T1000 (cell line): ENCODE data around the gene DENND11.
A peak's percentile ranks its signal among the peaks of the same experiment; 100 is the strongest.

Experiments used
- DNase-seq: peaks from one replicate; lab custom pipeline; 2025; ENCODE audit warnings: mixed read lengths; lab: John Stamatoyannopoulos, UW

DENND11 gene, protein sequence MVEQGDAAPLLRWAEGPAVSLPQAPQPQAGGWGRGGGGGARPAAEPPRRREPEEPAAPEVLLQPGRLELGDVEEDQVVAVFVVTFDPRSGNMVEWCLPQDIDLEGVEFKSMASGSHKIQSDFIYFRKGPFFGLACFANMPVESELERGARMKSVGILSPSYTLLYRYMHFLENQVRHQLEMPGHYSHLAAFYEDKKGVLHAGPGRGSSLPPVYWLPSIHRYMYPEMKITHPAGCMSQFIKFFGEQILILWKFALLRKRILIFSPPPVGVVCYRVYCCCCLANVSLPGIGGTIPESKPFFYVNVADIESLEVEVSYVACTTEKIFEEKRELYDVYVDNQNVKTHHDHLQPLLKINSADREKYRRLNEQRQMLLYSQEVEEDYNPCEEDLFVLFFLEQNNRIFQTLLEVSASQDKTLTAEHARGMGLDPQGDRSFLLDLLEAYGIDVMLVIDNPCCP

DNA sequence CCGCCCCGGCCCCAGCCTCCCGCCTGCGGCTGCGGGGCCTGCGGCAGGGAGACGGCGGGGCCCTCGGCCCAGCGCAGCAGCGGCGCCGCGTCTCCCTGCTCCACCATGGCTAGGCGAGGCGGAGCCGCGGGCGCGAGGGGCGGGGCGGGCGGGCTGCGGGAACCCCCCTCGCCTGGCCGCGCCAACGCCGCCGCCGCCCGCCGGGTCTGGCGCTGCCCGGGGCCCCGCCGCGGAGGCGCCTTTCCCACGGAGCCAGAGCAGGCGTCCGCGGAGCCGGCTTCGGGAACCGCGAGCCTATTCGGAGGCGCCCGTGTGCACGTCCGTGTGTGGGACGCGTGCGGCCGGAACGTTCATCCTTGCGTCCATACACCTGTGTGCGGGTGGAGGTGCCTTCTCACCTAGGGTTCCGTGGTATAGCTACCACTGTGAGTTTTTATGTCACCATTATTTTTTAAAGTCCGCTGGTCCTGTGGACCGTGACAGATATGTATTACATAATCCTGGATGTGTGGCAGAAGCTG, at the start of gene DENND11:
TSS of gene DENND11 (minus strand) at position 120 of the 521 bp plus-strand sequence. CDS start at position 107, 13 bp downstream.
- DNase-seq = no peak

DNA sequence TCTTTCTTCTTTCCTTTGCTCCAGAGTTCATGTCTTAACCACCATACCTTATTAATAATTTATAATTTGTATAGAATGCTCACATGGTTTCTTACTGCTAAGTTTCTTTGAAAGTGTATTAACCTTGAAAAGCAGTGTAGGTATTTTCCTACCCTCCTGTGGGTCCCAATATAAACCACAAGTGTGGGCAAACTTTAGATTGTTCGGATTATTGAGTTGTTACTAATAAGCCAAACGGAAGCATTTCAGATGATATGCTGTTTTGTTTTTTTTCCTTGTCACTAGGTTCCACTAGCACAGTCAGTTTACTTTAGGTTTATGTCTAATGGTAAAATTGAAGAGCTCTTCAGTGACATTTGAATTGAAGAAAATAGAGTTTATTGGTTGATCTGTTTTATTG, 46.4 kb upstream of the DENND11 start:
- no peak for DNase-seq

DNA sequence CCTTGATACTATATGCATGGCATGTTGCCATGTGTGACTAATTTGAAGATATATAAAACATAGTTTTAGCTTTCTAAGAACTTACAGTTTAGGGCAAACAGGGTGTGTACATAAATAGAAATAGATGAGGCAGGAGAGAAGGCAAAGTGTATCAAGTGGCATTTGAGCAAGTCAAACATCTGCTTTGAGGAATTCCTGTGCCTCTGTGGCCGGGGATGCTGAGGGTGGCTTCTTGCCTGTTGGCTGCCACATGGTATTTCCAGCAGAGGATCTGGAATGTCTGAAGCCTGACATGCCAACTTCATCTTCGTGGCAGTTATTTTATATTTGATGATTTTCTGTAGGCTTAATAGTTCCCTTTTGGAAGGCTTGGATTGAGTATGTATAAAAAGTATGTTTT, 42.2 kb upstream of the DENND11 start:
- DNase-seq = no peak

DNA sequence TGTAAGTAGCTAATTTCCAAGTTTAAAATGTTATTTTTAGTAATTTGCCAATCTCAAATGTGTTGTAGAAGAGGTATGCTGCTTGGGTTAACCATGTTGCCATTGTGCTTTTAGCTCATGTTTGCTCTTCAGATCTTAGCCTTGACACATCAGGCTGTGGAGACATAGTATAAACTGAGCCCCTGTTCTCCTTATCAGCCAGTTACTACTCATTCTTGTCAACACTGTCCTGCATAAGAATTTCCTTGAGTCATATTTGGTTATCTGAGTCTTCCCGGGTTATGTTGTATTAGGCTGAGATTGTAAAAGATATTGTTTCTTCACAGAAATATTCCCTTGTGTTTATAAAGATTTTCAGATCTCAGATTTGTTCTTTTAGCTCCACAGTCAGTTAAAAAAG, 40.3 kb upstream of the DENND11 start:
- DNase-seq = no peak

DNA sequence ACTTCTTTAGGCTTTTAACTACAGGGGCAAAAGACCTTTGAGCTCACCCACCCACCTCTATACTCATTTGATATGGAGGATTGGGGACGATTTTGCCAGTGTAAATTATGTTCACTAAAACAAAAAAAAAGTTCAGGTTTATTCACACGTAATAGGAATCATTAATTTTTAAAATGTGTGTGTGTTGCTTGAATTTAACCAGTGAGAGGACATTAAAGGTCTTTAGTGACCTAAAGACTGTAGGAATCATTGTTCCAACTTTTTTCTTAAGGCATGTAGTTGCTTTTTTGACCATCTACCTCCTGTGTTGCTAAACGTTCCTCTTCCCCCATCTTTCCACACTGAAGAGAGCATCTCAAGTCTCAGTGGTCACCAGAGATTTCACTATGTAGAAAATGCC, 37.3 kb upstream of the DENND11 start:
- DNase-seq = no peak

DNA sequence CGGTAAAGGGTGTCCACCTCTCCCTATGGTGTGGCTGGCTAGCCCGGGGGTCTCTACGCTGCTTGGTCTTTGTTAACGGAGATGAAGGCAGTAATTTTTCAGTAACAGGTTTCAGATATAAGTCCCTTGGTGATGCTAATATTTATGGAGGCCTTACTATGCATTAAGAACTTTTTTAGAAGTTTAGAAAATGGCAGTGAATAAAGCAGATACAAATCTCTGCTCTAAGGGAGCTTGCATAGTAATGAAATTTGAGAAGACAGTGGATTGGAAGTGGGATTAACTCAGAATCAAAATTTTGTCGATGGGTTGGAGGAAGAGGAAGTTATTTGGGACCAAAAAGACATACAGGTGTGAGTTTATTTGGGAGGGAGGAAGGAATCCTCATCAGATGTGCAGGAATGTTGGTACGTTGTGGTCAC, 36.6 kb upstream of the DENND11 start:
- DNase-seq = no peak

DNA sequence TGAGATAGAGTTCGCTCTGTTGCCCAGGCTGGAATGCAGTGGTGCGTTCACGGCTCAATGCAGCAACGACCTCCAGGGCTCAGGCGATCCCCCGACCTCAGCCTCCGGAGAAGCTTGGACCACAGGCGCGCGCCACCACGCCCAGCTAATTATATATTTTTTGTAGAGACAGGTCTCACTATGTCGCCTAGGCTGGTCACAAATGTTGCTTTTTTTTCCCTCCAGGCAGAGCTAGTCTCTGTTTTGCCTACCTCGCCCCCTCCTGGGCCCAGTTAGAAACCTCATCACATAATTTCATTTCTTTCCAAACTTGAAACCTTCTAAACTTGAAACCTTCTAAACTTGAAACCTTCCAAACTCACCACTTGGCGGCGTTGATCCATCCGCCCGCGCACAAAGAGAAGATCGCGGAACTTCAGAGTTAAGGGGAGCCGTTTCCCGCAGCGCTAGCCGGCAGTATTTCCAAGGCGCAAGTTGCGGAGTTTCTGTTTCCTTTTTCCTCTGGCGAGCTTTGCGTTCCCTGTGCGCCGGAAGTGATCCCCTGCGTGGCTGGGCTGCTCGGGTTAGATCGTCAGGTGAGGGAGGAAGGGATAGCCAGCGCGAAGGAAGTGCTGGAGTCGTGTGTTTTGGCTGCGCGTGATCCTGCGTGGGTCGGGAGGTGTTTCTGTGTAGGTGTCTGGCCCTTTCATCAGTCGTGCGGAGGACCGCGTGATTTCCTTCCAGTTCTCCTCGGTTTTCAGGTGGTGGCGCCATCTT, 36.0 kb upstream of the DENND11 start, which contains the start of gene SSBP1:
TSS of gene SSBP1 (plus strand) at position 523 of the 756 bp plus-strand sequence. CDS start 809 bp downstream, outside the sequence.
- DNase-seq = peak; percentile 85

DNA sequence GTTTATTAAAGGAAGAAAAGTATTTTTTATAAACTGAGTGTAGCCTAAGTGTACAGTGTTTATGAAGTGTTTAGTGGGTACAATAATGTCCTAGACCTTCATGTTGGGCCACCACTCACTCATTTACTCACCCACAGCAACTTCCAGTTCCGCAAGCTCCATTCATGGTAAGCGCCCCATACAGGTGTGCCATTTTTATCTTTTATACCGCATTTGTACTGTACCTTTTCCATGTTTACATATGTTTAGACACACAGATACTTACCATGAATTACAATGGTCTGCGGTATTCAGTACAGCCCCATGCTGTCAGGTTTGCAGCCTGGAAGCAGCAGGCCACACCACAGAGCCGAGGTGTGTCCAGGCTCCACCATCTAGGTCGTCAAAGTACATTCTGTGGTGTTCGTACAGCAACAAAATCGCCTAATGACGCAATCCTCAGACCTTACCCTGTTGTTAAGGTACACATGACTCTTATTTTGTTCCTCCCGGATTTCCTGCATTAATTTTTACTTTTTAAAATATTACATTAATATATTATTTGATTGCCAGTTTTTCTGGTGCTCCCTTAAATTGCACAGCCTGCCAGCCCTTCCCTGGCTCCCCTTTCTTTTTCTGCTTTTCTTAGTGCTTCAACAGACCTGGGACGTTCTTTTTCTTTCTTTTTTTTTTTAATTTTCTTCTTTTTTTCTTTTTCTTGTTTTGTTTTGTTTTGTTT, 35.3 kb upstream of the DENND11 start:
- no peak for DNase-seq

DNA sequence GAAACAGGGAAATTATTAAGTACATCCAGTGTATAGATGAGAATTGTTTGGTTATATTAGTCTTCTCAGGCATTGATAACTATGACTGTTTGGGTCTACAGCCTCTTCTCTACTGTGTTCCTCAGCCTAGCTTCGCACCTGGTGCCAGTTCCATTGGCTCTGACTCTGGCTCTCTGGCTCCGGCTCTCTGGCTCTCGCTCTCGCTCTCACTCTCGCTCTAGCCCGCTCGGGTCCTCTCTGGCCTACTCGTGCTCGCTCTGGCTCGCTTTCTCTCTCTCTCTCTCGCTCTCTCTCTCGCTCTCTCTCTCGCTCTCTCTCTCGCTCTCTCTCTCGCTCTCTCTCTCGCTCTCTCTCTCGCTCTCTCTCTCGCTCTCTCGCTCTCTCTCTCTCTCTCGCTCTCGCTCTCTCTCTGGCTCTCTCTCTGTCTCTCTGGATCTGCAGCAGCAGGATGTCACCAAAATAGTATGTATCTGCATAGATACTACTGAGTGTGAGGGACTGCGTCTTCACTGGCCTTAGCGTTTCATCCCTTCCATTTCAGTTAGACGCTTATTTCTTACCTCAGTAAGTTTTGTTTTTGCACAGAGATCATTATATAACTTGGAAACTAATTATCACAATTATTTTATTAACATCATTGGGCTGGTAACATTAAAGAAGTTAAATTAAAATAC, 29.6 kb upstream of the DENND11 start:
- DNase-seq = no peak

DNA sequence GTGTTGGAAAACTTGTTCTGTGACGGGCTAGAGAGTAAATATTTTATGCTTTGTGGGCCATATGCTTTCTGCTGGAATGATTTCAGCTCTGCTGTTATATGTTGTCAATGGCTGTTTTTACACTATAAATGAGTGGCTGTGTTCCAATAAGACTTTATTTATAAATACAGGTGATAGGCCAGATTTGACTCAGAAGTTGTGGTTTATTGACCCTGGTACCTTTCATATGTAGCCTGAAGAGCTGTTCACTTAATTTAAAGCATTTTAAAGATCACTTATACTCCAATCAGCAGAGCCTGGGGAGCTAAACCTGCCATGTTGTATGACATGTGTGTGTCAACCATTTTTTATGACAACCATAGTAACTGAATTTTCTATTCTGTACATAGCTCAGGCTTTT, 27.1 kb upstream of the DENND11 start:
- no peak for DNase-seq

DNA sequence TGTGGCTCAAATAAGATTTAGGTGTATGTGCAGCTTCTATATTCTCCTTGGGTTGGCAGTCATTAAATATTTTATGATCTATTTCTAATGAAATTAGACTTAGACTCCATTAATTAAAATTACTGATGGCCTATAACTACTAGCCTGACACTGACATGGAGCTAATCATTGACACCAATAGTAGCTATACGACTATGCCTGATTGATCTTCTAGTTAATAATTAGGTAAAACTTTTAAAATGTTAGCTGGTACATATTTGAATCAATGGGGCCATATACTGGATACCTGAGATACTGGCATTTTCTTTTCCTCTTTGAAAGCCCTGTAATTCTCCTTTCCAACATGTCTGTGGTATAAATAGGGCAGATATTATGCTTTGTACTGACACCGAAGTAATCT, 20.6 kb upstream of the DENND11 start:
- no peak for DNase-seq

DNA sequence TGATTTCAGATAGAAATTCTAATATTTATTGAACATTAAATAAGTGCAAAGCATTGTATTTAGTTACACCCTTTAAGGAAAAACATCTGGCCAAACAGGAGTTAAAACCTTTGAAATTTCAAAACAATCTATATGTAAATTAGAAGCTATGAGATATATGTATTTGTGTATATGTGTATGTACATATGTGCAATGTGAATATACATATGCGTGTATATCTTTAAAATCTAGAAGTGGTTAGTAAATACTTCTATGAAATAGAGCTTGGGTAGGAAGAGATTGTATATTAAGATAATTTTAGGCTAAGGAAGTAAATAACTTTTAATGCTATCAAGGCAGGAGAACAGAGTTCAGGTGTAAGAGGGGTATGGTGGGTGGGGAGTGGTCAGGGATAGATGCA, 15.5 kb upstream of the DENND11 start:
- DNase-seq = no peak

DNA sequence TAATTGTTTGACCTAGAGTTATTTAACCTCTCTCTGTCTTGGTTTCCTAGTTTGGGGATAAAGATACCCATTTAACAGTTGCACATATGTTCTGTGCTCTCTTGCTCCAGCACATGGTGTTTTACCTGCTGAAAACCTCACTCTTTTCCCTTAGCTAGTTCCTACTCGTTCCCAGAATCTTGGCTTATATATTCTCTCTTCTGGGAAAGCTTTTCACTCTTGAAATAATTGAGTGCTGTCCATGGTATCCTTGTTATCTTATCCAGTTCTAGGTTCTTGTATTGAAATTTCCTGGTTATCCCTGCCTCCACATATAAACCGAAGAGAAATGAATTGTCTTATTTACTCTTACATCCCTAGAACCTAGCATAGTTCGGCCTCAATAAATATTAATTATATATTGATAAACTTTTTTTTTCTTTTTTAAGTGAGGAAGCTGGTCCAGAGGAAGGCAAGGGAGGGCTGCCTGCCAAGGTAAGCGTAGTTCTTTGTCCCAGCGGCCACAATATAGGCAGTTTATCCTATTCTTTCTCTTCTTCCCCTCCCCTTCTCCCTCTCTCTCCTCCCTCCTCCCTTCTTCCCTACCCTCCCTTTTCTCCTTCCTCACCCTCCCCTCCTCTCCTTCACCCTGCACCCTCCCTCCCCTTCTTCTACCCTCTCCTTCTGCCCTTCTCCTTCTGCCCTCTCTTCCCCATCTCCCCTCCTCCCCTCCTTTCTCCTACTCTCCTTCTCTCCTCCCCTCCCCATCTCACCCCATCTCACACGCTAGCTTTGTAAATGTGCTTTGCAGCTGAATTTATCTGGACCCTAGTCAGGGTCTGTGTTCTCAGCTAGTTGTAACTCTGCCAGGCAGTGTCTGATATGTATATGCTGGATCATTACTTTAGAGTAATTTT, 14.1 kb upstream of the DENND11 start:
- no peak for DNase-seq

DNA sequence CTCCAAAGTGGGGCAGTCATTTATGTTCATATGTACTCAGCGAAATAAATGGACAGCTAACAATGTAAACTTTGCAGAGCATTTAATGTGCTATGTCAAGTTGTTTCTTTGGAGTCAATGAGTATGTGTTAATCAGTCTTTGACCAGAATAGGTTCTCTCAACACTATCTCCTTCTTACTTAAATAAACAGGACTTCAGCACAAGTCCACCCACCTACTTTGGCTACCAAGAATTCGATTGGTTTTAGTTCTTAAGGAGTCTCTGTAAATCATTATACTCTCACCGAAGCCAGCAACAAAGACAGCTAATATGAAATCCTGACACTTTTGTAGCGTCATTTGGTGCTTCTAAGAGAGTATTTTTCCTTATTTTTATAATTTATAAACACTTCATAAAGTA, 13.1 kb upstream of the DENND11 start:
- DNase-seq = no peak

DNA sequence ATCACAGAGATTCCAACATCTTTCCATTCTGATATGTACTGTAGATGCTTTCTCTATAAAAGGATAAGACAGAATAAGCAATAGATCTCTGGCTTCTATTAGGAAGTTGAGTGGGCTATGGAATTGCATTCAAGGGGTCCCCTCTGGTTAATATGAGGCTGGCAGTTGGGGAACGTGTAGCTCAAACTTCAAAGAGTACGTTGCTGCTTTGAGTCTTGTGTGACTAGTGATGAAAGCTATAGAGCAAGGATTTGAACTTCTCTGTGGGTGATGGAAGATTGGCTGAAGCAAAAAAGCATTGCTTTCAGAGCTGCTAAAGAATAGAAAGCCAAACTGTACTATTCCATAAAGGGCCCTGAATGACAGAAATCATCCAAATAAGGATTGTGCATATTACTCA, 12.6 kb upstream of the DENND11 start:
- no peak for DNase-seq

DNA sequence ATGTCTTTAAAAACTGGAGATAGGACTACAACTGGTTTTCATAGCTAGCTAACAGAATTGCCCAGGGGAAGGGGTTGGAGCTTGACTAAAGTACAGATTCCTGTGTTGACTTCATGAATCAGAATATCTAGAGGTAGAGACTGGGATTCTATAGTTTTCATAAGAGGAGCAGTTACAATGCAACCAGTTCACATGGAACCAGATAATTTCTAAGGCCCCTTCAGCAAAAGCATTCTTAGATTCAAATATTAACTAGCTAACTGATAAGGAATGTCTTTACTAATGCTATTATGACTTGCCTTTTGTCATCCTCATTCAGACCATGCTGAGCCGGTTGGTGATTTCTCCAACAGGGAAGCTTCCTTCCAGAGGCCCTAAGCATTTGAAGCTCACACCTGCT, 11.9 kb upstream of the DENND11 start:
- no peak for DNase-seq

DNA sequence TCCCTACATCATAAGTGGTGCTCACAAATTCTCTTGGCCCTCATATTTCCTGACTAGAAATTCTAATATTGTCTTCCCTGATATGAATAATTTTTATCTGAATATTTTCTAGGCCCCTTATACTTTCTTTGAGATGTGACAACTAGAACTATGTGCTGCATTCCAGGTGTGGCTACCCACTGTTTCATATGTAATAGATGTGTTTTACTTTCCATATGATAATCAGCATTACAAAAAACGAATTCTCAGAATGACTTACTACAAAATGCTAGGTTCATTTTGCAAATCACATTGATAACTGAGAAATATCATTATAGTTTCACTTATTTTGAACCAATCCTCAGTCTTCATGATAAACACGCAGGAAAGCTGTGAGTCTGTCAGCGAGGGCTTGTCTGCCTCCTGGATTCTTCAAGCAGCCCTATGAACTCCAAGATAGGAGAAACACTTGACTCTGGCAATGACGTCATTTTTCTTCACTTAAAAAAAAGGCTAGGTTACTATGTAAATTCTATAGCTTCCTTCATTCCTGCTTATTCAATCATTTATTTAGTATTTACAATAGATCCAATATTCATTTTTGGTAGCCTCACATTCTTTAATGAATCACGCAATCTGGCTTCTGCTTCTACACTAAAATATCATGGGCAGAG, 10.8 kb upstream of the DENND11 start:
- no peak for DNase-seq

DNA sequence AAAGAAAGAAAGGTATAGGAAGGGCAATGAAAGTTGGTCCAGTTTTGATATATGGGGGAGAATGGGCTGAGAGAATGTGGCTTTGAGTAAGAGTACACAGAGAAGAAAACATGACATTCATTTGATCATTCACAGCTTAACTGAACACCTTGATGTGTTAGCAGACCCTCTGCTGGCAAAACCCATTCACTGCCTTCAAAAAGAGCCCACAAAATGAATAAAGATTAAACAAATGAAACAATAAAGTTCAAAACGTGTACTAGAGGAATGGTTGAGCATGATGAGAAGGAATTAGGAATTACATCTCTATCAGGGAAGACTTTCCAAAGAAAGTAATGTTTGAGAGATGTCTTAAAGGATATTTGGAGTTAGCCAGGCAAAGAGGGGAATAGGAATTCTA, 8.3 kb upstream of the DENND11 start:
- no peak for DNase-seq

DNA sequence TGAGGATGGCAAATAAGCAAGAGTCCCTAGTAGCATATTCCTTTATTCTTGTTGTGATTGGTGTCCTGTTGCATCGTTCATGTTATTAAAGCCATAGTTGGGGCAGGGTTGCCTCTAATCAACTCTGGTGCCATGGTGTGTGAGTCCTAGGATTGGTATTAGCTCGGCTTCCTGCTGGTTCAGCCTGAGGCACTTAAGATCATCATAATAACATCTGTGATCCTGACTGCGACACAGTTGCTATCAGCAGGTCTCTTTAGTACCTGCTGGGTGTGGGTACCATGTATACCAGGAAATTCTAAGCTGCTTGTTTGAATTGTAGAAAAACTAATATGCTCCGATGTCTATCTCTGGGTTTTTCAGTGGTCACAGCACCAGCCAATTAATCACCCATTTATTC, 7.8 kb upstream of the DENND11 start:
- DNase-seq = no peak

DNA sequence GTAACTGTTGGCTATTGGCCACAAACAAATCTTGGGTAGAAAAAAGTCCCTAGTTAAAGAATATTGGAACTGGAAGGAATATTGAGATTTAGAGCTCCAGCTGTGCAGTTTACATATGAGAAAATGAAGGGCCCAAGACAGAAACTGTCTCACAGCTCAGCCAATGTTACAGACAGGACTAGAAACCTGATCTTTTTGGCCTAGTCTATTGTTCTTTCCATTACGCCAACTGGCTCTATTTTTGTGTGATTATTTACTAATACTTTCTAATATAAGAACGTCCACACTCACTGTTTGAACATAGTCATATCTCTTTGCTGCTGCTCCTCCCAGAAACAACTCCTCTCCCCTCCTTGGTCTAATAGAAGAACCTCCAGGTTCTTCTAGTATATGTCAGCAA, 7.4 kb upstream of the DENND11 start:
- DNase-seq = no peak
